ENCODE measurements around the gene UROS.

UROS gene

DNA sequence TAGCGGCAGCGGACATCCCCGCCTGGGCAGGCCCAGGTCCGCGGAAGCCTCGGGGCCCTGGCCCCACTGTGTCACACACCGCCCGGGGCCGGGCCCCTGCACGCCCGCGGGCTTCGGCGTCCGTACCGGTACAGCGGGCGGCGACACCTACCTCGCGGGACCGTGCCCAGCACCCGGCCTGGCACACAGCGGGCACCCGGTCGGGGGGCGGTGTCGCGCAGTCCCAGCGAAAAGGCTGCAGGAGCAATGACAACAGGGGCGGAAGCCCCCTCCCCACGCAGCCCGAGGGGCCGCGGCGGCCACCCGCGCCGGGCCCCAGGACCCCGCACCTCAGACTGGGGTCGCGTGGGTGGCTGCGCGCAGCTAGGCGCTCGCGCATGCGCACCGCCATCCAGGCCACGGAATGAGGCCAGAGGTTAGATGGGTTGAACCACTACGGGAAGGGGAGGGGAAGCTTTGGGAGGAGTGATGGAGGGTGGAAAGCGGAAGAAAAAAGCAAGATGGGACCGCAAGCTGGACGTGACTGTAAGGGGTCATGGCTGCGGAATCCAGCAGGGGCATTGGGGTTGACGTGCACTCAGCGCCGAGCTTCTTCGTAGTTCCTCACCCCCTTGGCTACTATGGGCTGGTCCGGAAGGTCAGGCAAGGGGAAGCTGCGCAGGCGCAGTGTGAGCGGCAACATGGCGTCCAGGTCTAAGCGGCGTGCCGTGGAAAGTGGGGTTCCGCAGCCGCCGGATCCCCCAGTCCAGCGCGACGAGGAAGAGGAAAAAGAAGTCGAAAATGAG lies at the start of gene UROS, which contains the start of gene BCCIP:
Gene UROS, minus strand, starts transcription at position 381 of the 785 bp plus-strand sequence. CDS start 6,759 bp downstream, outside the sequence.
Gene BCCIP, plus strand, starts transcription at position 669 of the 785 bp plus-strand sequence. Its CDS starts 12 bp downstream, at position 681.
- H2AFZ ChIP-seq (ENCODE audit: low read length, unreplicated experiment) = peak within 1 kb of the TSS; percentile 73
- H3K79me2 ChIP-seq (ENCODE audit: control insufficient read depth, insufficient read depth, low read length, unreplicated experiment) = peaks cover 68% of the 10 kb centered on the region
- peak within 1 kb of the TSS; percentile 93 for H3K4me3 ChIP-seq (ENCODE audit: low read depth, low read length)
- no peaks in the 10 kb centered on the region for H3K27me3 ChIP-seq (ENCODE audit: insufficient read depth, low read length)
- H3K4me1 ChIP-seq (ENCODE audit: control insufficient read depth, insufficient read depth, low read length, unreplicated experiment) = peaks cover 35% of the 10 kb centered on the region
- peak within 1 kb of the TSS; percentile 75 for H3K27ac ChIP-seq (ENCODE audit: low read depth, low read length)
- H3K36me3 ChIP-seq (ENCODE audit: insufficient read depth, low read length) = peaks cover 10% of the 10 kb centered on the region

DNA sequence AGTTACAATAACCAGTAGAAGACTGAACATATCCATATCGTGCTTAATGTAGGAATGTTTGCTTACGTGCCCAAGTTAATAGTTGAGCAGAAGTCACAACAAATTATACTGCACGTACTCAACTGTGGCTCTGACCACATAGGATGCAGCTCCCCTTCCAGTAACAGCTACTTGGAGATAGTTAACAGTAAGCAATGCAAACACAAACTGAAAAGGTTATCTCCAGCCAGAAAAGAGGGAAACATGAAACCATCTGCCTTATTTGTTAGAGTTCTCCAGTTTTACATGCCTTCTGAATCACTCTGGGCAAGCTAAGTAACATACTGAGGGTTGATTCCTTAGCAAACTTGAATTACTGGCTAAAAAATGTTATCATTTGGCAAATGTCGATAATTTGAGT lies 48.3 kb upstream of the UROS start:
- Histone ChIP-seq H3K27ac (ENCODE audit: low read depth, low read length) (no peak overlapping the region), H3K4me3 (ENCODE audit: low read depth, low read length) (no peak overlapping the region), H3K36me3 (ENCODE audit: insufficient read depth, low read length) (peaks cover 11% of the 10 kb centered on the region), H3K27me3 (ENCODE audit: insufficient read depth, low read length) (no peaks in the 10 kb centered on the region), H3K4me1 (ENCODE audit: control insufficient read depth, insufficient read depth, low read length, unreplicated experiment) (no peaks in the 10 kb centered on the region), H3K79me2 (ENCODE audit: control insufficient read depth, insufficient read depth, low read length, unreplicated experiment) (no peaks in the 10 kb centered on the region), H2AFZ (ENCODE audit: low read length, unreplicated experiment) (no peak overlapping the region)

GRCh38 chr10:125868372-125868975 lies 45.4 kb upstream of the UROS start:
- H2AFZ ChIP-seq (ENCODE audit: low read length, unreplicated experiment) = no peak overlapping the region
- H3K4me3 ChIP-seq (ENCODE audit: low read depth, low read length) = no peak overlapping the region
- no peak overlapping the region for H3K27ac ChIP-seq (ENCODE audit: low read depth, low read length)
- H3K79me2 ChIP-seq (ENCODE audit: control insufficient read depth, insufficient read depth, low read length, unreplicated experiment) = no peaks in the 10 kb centered on the region
- peaks cover 3% of the 10 kb centered on the region; the same call in 1 of the 2 replicates for H3K36me3 ChIP-seq (ENCODE audit: insufficient read depth, low read length)
- H3K27me3 ChIP-seq (ENCODE audit: insufficient read depth, low read length) = no peaks in the 10 kb centered on the region
- H3K4me1 ChIP-seq (ENCODE audit: control insufficient read depth, insufficient read depth, low read length, unreplicated experiment) = no peaks in the 10 kb centered on the region

DNA sequence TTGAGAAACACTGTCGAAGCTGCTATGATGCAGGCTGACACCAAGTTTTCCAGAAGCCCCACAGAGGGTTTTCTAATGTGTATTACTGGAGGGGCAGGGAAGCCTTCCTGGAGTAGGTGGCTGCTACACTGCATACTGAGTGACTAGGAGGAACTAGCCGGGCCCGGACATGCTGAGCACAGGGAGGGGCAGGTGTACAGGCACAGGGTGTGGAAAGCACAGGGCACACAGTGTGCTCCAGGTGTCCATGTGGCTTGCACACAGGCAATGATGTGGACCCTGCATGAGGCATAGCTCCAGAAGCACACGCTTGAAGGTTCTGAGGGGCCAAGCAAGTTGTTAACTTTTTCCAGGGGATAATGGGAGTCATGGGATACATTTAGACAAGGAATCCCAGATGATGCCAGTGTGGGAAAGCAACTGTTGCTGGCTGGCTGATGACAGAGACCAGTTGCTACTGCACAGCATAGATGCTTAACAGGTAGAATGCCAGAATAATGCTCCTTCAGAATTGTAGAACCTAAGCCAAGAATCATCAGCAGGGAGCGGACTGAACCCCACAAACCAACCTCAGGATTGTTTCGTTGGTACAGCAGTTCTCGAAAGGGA lies 43.5 kb upstream of the UROS start:
- H2AFZ ChIP-seq (ENCODE audit: low read length, unreplicated experiment) = no peak overlapping the region
- no peaks in the 10 kb centered on the region for H3K79me2 ChIP-seq (ENCODE audit: control insufficient read depth, insufficient read depth, low read length, unreplicated experiment)
- no peak overlapping the region for H3K4me3 ChIP-seq (ENCODE audit: low read depth, low read length)

GRCh38 chr10:125865120-125865519 lies 42.1 kb upstream of the UROS start:
- no peaks in the 10 kb centered on the region for H3K27me3 ChIP-seq (ENCODE audit: insufficient read depth, low read length)
- H3K4me3 ChIP-seq (ENCODE audit: low read depth, low read length) = no peak overlapping the region
- no peak overlapping the region for H3K27ac ChIP-seq (ENCODE audit: low read depth, low read length)
- H3K4me1 ChIP-seq (ENCODE audit: control insufficient read depth, insufficient read depth, low read length, unreplicated experiment) = no peaks in the 10 kb centered on the region
- H2AFZ ChIP-seq (ENCODE audit: low read length, unreplicated experiment) = no peak overlapping the region
- H3K79me2 ChIP-seq (ENCODE audit: control insufficient read depth, insufficient read depth, low read length, unreplicated experiment) = no peaks in the 10 kb centered on the region
- peaks cover 3% of the 10 kb centered on the region; the same call in 1 of the 2 replicates for H3K36me3 ChIP-seq (ENCODE audit: insufficient read depth, low read length)

More for the DNA sequence above, 43.5 kb upstream of the UROS start:
- Histone ChIP-seq H3K27me3 (ENCODE audit: insufficient read depth, low read length) (no peaks in the 10 kb centered on the region), H3K27ac (ENCODE audit: low read depth, low read length) (no peak overlapping the region), H3K4me1 (ENCODE audit: control insufficient read depth, insufficient read depth, low read length, unreplicated experiment) (no peaks in the 10 kb centered on the region), H3K36me3 (ENCODE audit: insufficient read depth, low read length) (peaks cover 3% of the 10 kb centered on the region; the same call in 1 of the 2 replicates)

DNA sequence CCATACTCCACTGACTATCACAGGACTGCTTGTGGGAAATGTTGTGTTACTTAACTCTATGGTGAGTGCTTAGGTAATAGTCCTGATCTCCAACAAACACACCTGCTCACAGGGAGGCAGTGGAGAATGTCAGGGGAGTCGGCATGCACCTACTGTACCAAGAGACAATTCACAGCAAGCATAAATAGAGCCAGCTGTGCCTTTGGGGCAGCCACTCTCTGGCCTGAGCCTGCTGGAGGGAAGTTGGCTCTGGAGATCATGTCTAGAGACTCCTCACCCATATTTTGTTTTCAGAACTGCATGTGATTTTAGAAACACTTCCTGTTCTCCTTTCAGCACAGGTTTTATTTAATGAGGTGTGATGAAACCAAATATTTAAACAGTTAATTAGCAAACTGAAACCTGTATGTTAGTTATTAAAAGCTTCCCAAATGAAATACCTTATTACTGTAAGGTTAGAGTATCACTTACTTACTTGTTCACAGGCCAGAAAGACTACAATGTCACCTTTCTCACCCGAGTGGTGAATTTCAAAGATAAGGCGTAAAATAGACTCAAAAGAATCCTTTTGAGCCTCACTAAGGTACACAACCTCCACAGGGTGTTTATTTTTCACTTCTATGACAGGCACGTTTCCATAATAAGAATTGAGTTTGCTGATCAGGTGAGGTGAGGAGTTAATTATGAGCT lies 36.2 kb upstream of the UROS start:
- Histone ChIP-seq H3K27me3 (ENCODE audit: insufficient read depth, low read length) (no peaks in the 10 kb centered on the region), H2AFZ (ENCODE audit: low read length, unreplicated experiment) (no peak overlapping the region), H3K79me2 (ENCODE audit: control insufficient read depth, insufficient read depth, low read length, unreplicated experiment) (no peaks in the 10 kb centered on the region), H3K36me3 (ENCODE audit: insufficient read depth, low read length) (peaks cover 3% of the 10 kb centered on the region; the same call in 1 of the 2 replicates), H3K27ac (ENCODE audit: low read depth, low read length) (no peak overlapping the region), H3K4me3 (ENCODE audit: low read depth, low read length) (no peak overlapping the region), H3K4me1 (ENCODE audit: control insufficient read depth, insufficient read depth, low read length, unreplicated experiment) (no peaks in the 10 kb centered on the region)

GRCh38 chr10:125857185-125857760 lies 34.2 kb upstream of the UROS start:
- Histone ChIP-seq H3K79me2 (ENCODE audit: control insufficient read depth, insufficient read depth, low read length, unreplicated experiment) (no peaks in the 10 kb centered on the region), H2AFZ (ENCODE audit: low read length, unreplicated experiment) (no peak overlapping the region), H3K4me3 (ENCODE audit: low read depth, low read length) (no peak overlapping the region), H3K4me1 (ENCODE audit: control insufficient read depth, insufficient read depth, low read length, unreplicated experiment) (no peaks in the 10 kb centered on the region), H3K27me3 (ENCODE audit: insufficient read depth, low read length) (no peaks in the 10 kb centered on the region), H3K36me3 (ENCODE audit: insufficient read depth, low read length) (peaks cover 8% of the 10 kb centered on the region), H3K27ac (ENCODE audit: low read depth, low read length) (no peak overlapping the region)

DNA sequence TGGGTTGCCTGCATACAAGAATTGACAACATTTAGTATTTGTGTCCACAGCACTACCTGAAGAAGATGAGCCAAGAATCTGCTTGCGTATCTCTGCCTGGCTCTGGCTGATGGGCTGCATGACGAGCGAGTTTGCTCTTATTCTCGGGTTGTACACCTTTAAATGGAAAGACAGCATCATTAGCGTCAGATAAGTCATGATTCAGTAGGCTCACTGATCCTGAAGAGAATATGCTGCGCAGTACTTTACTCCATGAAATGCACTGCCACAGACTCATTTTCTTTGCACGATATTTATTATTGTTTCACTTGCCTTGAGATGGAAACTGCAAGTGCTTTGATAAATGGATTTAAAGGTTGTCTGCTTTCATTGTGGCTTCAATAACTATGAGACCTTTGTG lies 29.4 kb upstream of the UROS start:
- Histone ChIP-seq H3K27me3 (ENCODE audit: insufficient read depth, low read length) (no peaks in the 10 kb centered on the region), H3K27ac (ENCODE audit: low read depth, low read length) (no peak overlapping the region), H3K4me1 (ENCODE audit: control insufficient read depth, insufficient read depth, low read length, unreplicated experiment) (no peaks in the 10 kb centered on the region), H3K79me2 (ENCODE audit: control insufficient read depth, insufficient read depth, low read length, unreplicated experiment) (no peaks in the 10 kb centered on the region), H2AFZ (ENCODE audit: low read length, unreplicated experiment) (no peak overlapping the region), H3K4me3 (ENCODE audit: low read depth, low read length) (no peak overlapping the region), H3K36me3 (ENCODE audit: insufficient read depth, low read length) (peaks cover 10% of the 10 kb centered on the region; the same call in 1 of the 2 replicates)

GRCh38 chr10:125850766-125851731 lies 28.0 kb upstream of the UROS start:
- Histone ChIP-seq H3K4me3 (ENCODE audit: low read depth, low read length) (no peak overlapping the region), H3K27ac (ENCODE audit: low read depth, low read length) (no peak overlapping the region), H3K4me1 (ENCODE audit: control insufficient read depth, insufficient read depth, low read length, unreplicated experiment) (no peaks in the 10 kb centered on the region), H3K36me3 (ENCODE audit: insufficient read depth, low read length) (peaks cover 10% of the 10 kb centered on the region; the same call in 1 of the 2 replicates), H3K27me3 (ENCODE audit: insufficient read depth, low read length) (no peaks in the 10 kb centered on the region), H3K79me2 (ENCODE audit: control insufficient read depth, insufficient read depth, low read length, unreplicated experiment) (no peaks in the 10 kb centered on the region), H2AFZ (ENCODE audit: low read length, unreplicated experiment) (no peak overlapping the region)

Measured in ACC112 (cell line).